SKM-1 (cell line): ENCODE data around the gene SRP14.

ENCODE experiments used
- DNase-seq: peaks from one replicate; lab custom pipeline; 2025; ENCODE audit not compliant: unreplicated experiment; lab: John Stamatoyannopoulos, UW

Gene SRP14

DNA sequence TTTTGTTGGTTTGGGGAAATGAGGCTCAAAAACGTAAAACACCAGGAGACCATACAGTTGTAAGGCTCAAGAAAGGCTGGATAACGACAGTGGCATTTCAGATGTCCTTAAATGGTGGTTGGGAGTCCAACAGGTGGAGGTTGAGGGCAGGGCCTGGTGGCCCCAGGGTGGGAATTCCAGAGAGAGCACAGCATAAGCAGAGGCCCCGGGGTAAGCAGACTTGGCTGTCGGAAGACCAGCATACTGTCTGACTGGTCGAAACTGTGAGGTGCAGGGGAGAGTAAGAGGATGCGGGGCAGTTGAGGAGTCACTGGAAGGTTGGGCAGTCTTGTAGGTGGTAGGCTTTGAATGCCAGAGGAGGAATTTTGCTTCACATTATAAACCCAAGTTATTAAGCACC lies 48.3 kb downstream of the SRP14 start:
- DNase-seq: no peak

DNA sequence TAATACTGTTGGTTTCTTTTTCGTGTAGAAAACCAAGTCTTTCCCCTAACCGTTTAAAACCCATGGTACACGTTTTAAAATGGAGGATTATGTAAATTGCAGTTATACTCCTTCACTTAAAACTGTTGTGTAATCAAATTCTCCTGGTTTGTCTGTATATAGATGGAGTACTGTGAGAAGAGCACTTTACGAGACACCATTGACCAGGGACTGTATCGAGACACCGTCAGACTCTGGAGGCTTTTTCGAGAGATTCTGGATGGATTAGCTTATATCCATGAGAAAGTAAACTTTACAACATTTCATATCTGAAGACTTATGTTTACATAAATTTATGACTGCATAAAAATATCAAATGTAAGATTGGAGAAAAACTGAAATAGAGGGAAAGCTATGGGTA lies 51.2 kb downstream of the SRP14 start:
- no peak for DNase-seq
